AG09309 (cell line): ENCODE data around the gene EGR4.
A peak's percentile ranks its signal among the peaks of the same experiment; 100 is the strongest.

ENCODE experiments used
- DNase-seq: peaks from one replicate; pipeline ENCODE4 v3.0.0-alpha.2; 2010; ENCODE audit warnings: low read depth
- H3K4me3 ChIP-seq: 2 replicates; pipeline ENCODE4 v1.5.1; 2011; ENCODE audit warnings: mild to moderate bottlenecking, low read depth, low read length, moderate library complexity; ENCODE audit not compliant: control insufficient read depth
- CTCF ChIP-seq: IDR thresholded peaks from 2 replicates; pipeline ENCODE4 v1.5.1; 2011; ENCODE audit warnings: mild to moderate bottlenecking, low read depth, low read length, inconsistent platforms; ENCODE audit not compliant: insufficient read depth, control insufficient read depth; ENCODE audit errors: missing control alignments

The EGR4 gene

GRCh38 chr2:73260338-73260984 lies 32.9 kb downstream of the EGR4 start:
- peak; percentile 72 for TF ChIP-seq CTCF
- no peak overlapping the region for H3K4me3 ChIP-seq
- DNase-seq: peak; percentile 10

- TF ChIP-seq CTCF: no peak
- DNase-seq: no peak
- no peak overlapping the region for H3K4me3 ChIP-seq
Observed at GRCh38 chr2:73259704-73260337, 33.5 kb downstream of the EGR4 start.

GRCh38 chr2:73259276-73259675 lies 34.1 kb downstream of the EGR4 start:
- H3K4me3 ChIP-seq: no peak overlapping the region
- no peak for DNase-seq
- no peak for TF ChIP-seq CTCF

- DNase-seq: no peak
- no peak for TF ChIP-seq CTCF
- H3K4me3 ChIP-seq: no peak overlapping the region
Observed at GRCh38 chr2:73258913-73259215, 34.5 kb downstream of the EGR4 start.

- TF ChIP-seq CTCF: no peak
- DNase-seq: no peak
- H3K4me3 ChIP-seq: no peak overlapping the region
Observed at GRCh38 chr2:73258186-73258912, 35.0 kb downstream of the EGR4 start.

GRCh38 chr2:73257425-73258125 lies 35.8 kb downstream of the EGR4 start:
- no peak overlapping the region for H3K4me3 ChIP-seq
- TF ChIP-seq CTCF: no peak
- DNase-seq: no peak
